HepG2 (cell line): ENCODE measurements around the gene NMRAL1. TPM values are rescaled to one million over a fixed set of nuclear protein-coding genes. Genes with fewer than 3 reads are reported as not detected.

Experiments used
- FIP1L1 ChIP-seq: fragments of 200-400 bp; formaldehyde crosslinking; IDR thresholded peaks from 2 replicates; pipeline ENCODE4 v1.6.1; 2018; ENCODE audit warnings: low read depth, mild to moderate bottlenecking, low read length, moderate library complexity, borderline replicate concordance; ENCODE audit not compliant: insufficient read depth
- GABPB1 ChIP-seq: IDR thresholded peaks from 2 replicates; pipeline ENCODE4 v1.6.1; 2016; ENCODE audit warnings: mild to moderate bottlenecking, missing genetic modification reagents, moderate library complexity, missing compliant biosample characterization
- HMGXB3 ChIP-seq: sonication (generic); formaldehyde crosslinking; IDR thresholded peaks from 2 replicates; pipeline ENCODE4 v1.4.0; 2020; ENCODE audit warnings: missing genetic modification reagents, borderline replicate concordance
- NCOA5 ChIP-seq: sonication (generic); formaldehyde crosslinking; IDR thresholded peaks from 2 replicates; pipeline ENCODE4 v1.4.0; 2020; ENCODE audit warnings: missing genetic modification reagents
- NFRKB ChIP-seq: fragments of 450-650 bp; IDR thresholded peaks from 2 replicates; pipeline ENCODE4 v1.6.1; 2017
- NR2F2 ChIP-seq: IDR thresholded peaks from 2 replicates; pipeline ENCODE4 v1.6.1; 2012; ENCODE audit warnings: low read depth, inconsistent platforms, borderline replicate concordance
- RNF219 ChIP-seq: sonication (generic); formaldehyde crosslinking; IDR thresholded peaks from 2 replicates; pipeline ENCODE4 v1.5.0; 2020; ENCODE audit warnings: mild to moderate bottlenecking, missing genetic modification reagents
- ZBTB20 ChIP-seq: sonication (generic); formaldehyde crosslinking; IDR thresholded peaks from 2 replicates; pipeline ENCODE4 v1.8.1; 2023; ENCODE audit warnings: missing genetic modification reagents, low read depth, mild to moderate bottlenecking, borderline replicate concordance
- ZNF350 ChIP-seq: sonication (generic); formaldehyde crosslinking; IDR thresholded peaks from 2 replicates; pipeline ENCODE4 v1.4.0; 2020; ENCODE audit warnings: mild to moderate bottlenecking, low read depth, missing genetic modification reagents, borderline replicate concordance
- ZNF367 ChIP-seq: sonication (generic); formaldehyde crosslinking; IDR thresholded peaks from 2 replicates; pipeline ENCODE4 v1.4.0; 2020; ENCODE audit warnings: missing genetic modification reagents, borderline replicate concordance
- ZNF772 ChIP-seq: sonication (generic); formaldehyde crosslinking; IDR thresholded peaks from 2 replicates; pipeline ENCODE4 v1.5.0; 2020; ENCODE audit warnings: mild to moderate bottlenecking, missing genetic modification reagents
- ZSCAN5A ChIP-seq: sonication (generic); formaldehyde crosslinking; IDR thresholded peaks from 2 replicates; pipeline ENCODE4 v1.8.0; 2022; ENCODE audit warnings: mild to moderate bottlenecking, missing genetic modification reagents, borderline replicate concordance
- polyA plus RNA-seq, 8 experiments: library from polyadenylated mRNA; depleted of rRNA in 3 of 8; stranded (reverse) in 7 of 8; unstranded in 1 of 8; fragments of >200 nt; fragmentation: Illumina TruSeq in 4 of 8; extraction: Trizol in 4 of 8; gene quantifications; 2 replicates each; pipeline versions ENCODE4 v1.2.1 to v1.2.3, GENCODE V29; 2011 to 2016; ENCODE audit warnings: low read depth in 4 of 8, missing spikeins in 1 of 8, mixed read lengths in 1 of 8; ENCODE audit not compliant: insufficient read depth in 1 of 8
- total RNA-seq, 5 experiments: library from RNA; depleted of rRNA; stranded (reverse); fragments of >200 nt; fragmentation: Illumina TruSeq; extraction: Trizol; gene quantifications; 2 replicates each; pipeline ENCODE4 v1.2.3, GENCODE V29; 2016; ENCODE audit warnings: low read depth in 1 of 5
- TF ChIP-seq, protein P1 (sequence below): sonication (generic); formaldehyde crosslinking; IDR thresholded peaks from 2 replicates; pipeline ENCODE4 v1.4.0; 2020; ENCODE audit warnings: missing genetic modification reagents
- TF ChIP-seq, protein P2 (sequence below): sonication (generic); formaldehyde crosslinking; IDR thresholded peaks from 2 replicates; pipeline ENCODE4 v1.5.0; 2020; ENCODE audit warnings: missing genetic modification reagents

The NMRAL1 gene
- total and polyA plus RNA-seq, 2 of the 13 experiments (the other 11 are each of a cell fraction or from before 2014, with no cell fraction given) = 30.8 to 33.1 TPM

- 0 out of 2 replicates have a peak, but pooled peaks have one; percentile 29 for TF ChIP-seq RNF219 (CRISPR knock-in tag)
- TF ChIP-seq ZNF350 (CRISPR knock-in tag) = no peak; the same call in 1 of the 2 replicates
- peak; percentile 8; the same call in 1 of the 2 replicates for TF ChIP-seq NR2F2
- TF ChIP-seq, protein P1, sequence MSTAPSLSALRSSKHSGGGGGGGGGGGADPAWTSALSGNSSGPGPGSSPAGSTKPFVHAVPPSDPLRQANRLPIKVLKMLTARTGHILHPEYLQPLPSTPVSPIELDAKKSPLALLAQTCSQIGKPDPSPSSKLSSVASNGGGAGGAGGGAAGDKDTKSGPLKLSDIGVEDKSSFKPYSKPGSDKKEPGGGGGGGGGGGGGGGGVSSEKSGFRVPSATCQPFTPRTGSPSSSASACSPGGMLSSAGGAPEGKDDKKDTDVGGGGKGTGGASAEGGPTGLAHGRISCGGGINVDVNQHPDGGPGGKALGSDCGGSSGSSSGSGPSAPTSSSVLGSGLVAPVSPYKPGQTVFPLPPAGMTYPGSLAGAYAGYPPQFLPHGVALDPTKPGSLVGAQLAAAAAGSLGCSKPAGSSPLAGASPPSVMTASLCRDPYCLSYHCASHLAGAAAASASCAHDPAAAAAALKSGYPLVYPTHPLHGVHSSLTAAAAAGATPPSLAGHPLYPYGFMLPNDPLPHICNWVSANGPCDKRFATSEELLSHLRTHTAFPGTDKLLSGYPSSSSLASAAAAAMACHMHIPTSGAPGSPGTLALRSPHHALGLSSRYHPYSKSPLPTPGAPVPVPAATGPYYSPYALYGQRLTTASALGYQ (CRISPR knock-in tag) = no peak
- 0 out of 2 replicates have a peak, but pooled peaks have one; percentile 37 for TF ChIP-seq NFRKB
- TF ChIP-seq FIP1L1 = peak; percentile 91; the same call in 1 of the 2 replicates
- TF ChIP-seq, protein P2, sequence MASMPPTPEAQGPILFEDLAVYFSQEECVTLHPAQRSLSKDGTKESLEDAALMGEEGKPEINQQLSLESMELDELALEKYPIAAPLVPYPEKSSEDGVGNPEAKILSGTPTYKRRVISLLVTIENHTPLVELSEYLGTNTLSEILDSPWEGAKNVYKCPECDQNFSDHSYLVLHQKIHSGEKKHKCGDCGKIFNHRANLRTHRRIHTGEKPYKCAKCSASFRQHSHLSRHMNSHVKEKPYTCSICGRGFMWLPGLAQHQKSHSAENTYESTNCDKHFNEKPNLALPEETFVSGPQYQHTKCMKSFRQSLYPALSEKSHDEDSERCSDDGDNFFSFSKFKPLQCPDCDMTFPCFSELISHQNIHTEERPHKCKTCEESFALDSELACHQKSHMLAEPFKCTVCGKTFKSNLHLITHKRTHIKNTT (CRISPR knock-in tag) = no peak
- TF ChIP-seq ZNF367 = no peak
- TF ChIP-seq NCOA5 (CRISPR knock-in tag) = no peak
- no peak; the same call in 1 of the 2 replicates for TF ChIP-seq ZBTB20 (CRISPR knock-in tag)
- no peak; the same call in 1 of the 2 replicates for TF ChIP-seq ZNF772 (CRISPR knock-in tag)
- TF ChIP-seq ZSCAN5A (CRISPR knock-in tag) = 0 out of 2 replicates have a peak, but pooled peaks have one; percentile 30
- TF ChIP-seq HMGXB3 (CRISPR knock-in tag) = peak; percentile 68
- peak; percentile 92 for TF ChIP-seq GABPB1 (CRISPR knock-in tag)
Observed at GRCh38 chr16:4425378-4426020, 48.9 kb downstream of the NMRAL1 start, which contains the start of gene DNAJA3 (continued).
